Esophagus squamous epithelium (tissue), 5 donors: ENCODE measurements around the gene GSTO2. TPM values are rescaled to one million over a fixed set of nuclear protein-coding genes. Genes with fewer than 3 reads are reported as not detected.
A peak's percentile ranks its signal among the peaks of the same experiment; 100 is the strongest.

Experiments
- DNase-seq: peaks from one replicate; lab custom pipeline; 2025; lab: John Stamatoyannopoulos, UW
- H3K27ac ChIP-seq, 4 donors: fragments of 200-600 bp; sonication (generic); one replicate each; pipeline ENCODE4 v1.5.1; 2016 to 2019; ENCODE audit warnings: mild to moderate bottlenecking in 1 of 4
- H3K27me3 ChIP-seq, 4 donors: fragments of 200-600 bp; sonication (generic); 1 replicate in 3 of 4; 2 replicates in 1 of 4; pipeline versions ENCODE4 v1.5.1 to v1.6.0; 2017 to 2021; ENCODE audit warnings: antibody characterized with exemption in 1 of 4
- H3K36me3 ChIP-seq, 3 donors: fragments of 200-600 bp; sonication (generic); one replicate each; pipeline ENCODE4 v1.5.1; 2016 to 2019
- H3K4me1 ChIP-seq, 3 donors: fragments of 200-600 bp; sonication (generic); one replicate each; pipeline ENCODE4 v1.5.1; 2017 to 2019
- H3K4me3 ChIP-seq, 4 donors: fragments of 200-600 bp; sonication (generic); 1 replicate in 3 of 4; 2 replicates in 1 of 4; pipeline ENCODE4 v1.5.1; 2016 to 2019; ENCODE audit warnings: mild to moderate bottlenecking in 2 of 4, moderate library complexity in 1 of 4
- H3K9me3 ChIP-seq, 3 donors: fragments of 200-600 bp; sonication (generic); one replicate each; pipeline ENCODE4 v1.5.1; 2016 to 2019
- CTCF ChIP-seq, 6 experiments: fragments of 450-650 bp in 4 of 6; fragments of 200-600 bp in 2 of 6; sonication (generic) in 2 of 6; IDR thresholded peaks; one replicate each; pipeline ENCODE4 v1.5.1; 2016 to 2019; ENCODE audit warnings: antibody characterized with exemption in 6 of 6, mild to moderate bottlenecking in 4 of 6, moderate library complexity in 4 of 6
- POLR2A ChIP-seq, 4 donors: fragments of 450-650 bp; IDR thresholded peaks; one replicate each; pipeline ENCODE4 v1.6.1; 2017; ENCODE audit warnings: antibody characterized with exemption in 4 of 4, mild to moderate bottlenecking in 4 of 4, moderate library complexity in 3 of 4
- WGBS, 2 donors: methylation state at CpG; one replicate each; pipeline ENCODE4 v1.1.5; 2018; 5-methylcytosine and 5-hydroxymethylcytosine counted together
- intact Hi-C: fragments of 100-400 bp; cut with DNase I; formaldehyde crosslinking; loops from one replicate; pipeline ENCODE4 v1.15.0; 2022
- total RNA-seq, 4 donors: library from RNA; depleted of rRNA; stranded (reverse); fragments of >200 nt; gene quantifications; one replicate each; pipeline ENCODE4 v1.1.0, GENCODE V29; 2016
- donor health status: DM: yes; HTN: yes; CAD: no.

The GSTO2 gene
- total RNA-seq, 4 donors from 2014 or later, result 6.1 to 20.6 (median 13.8) TPM

DNA sequence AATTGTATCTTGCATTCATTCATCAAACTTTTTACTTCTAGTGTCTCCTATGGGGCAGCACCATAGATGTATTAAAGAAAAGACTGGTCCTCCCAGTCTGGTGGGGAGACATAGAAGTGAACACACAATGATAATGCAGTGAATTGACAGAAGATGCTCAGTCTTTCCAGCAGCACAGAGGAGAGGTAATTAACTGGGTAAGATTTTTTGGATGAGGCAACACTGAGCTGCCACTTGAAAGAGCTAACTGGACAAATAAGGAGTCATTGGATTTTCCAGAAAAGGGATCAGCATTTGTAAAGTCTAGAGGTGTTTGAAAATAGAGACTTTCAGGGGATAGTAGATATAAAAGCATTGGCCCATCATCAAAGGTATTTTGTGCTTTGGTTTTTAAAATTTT is 76.5 kb downstream of the GSTO2 start:
- no peak for DNase-seq
- no peaks in the 10 kb centered on the region for H3K9me3 ChIP-seq
- H3K27me3 ChIP-seq, result no peaks in the 10 kb centered on the region
- H3K27ac ChIP-seq, result no peak overlapping the region
- no peak overlapping the region for H3K4me3 ChIP-seq
- intact Hi-C loops, result no loop called here
- TF ChIP-seq POLR2A (IDR thresholded peaks at IDR 0.05), result no peak
- TF ChIP-seq CTCF (IDR thresholded peaks at IDR 0.05), result no peak
- peaks cover 5 to 19% (median 5%) of the 10 kb centered on the region in 3 donors for H3K4me1 ChIP-seq
- no peaks in the 10 kb centered on the region for H3K36me3 ChIP-seq

DNA sequence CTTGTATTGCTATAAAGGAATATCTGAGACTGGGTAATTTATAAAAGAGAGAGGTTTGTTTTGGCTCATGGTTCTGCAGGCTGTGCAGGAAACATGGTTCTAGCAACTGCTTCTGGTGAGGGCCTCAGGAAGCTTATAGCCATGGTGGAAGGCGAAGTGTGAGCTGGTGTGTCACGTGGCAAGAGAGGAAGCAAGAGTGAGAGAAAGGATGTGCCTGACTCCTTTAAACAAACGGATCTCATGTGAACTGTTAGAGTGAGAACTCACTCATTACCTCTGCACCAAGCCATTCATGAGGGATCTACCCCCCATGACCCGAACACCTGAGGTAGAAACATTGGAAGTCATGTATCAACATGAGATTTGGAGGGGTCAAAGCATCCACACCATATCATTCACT is 77.0 kb downstream of the GSTO2 start:
- Histone ChIP-seq H3K36me3 (no peaks in the 10 kb centered on the region), H3K4me1 (peaks cover 9 to 23% (median 9%) of the 10 kb centered on the region in 3 donors), H3K4me3 (no peak overlapping the region), H3K27ac (no peak overlapping the region), H3K27me3 (no peaks in the 10 kb centered on the region), H3K9me3 (no peaks in the 10 kb centered on the region)
- intact Hi-C loops, result no loop called here
- no peak for DNase-seq
- TF ChIP-seq POLR2A (IDR thresholded peaks at IDR 0.05) (no peak), CTCF (IDR thresholded peaks at IDR 0.05) (no peak)
- WGBS, 2 donors, result 69 to 78% methylated on average over 4 of the region's 4 CpGs

GRCh38 chr10:104347295-104348045 is 78.5 kb downstream of the GSTO2 start:
- WGBS, 2 donors, result 69 to 70% methylated on average over 4 of the region's 4 CpGs
- no peaks in the 10 kb centered on the region for H3K9me3 ChIP-seq
- no peak overlapping the region for H3K27ac ChIP-seq

DNA sequence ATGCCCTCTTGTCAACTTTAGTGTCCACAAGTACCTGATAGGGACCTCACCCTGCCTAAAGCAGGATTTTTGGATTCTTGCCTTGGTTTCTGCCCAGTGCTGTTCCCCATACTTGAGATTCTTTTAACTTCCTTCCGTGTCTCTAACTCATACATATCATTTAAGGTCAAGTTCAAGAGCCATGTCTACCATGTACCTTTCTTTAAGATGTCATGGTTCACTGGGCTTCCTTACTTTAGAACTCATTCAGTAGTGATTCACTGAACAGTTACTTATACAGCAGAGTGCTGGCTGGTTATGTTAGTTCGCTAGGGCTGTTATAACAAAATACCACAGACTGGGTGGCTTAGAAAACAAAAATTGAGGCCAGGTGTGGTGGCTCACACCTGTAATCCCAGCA is 79.6 kb downstream of the GSTO2 start:
- H3K4me1 ChIP-seq, result peaks cover 10 to 49% (median 13%) of the 10 kb centered on the region in 3 donors
- H3K27ac ChIP-seq, result peak overlapping the region in 3 of 4 donors; percentile 0 to 81 (median 71)
- no peak for TF ChIP-seq POLR2A (IDR thresholded peaks at IDR 0.05)
- TF ChIP-seq CTCF (IDR thresholded peaks at IDR 0.05), result no peak
- no peak overlapping the region for H3K4me3 ChIP-seq
- DNase-seq, result no peak
- no peaks in the 10 kb centered on the region for H3K27me3 ChIP-seq
- H3K36me3 ChIP-seq, result no peaks in the 10 kb centered on the region
- 67 to 80% methylated on average over 2 of the region's 2 CpGs for WGBS, 2 donors
- intact Hi-C loops, result no loop called here
- H3K9me3 ChIP-seq, result no peaks in the 10 kb centered on the region

More at GRCh38 chr10:104347295-104348045, 78.5 kb downstream of the GSTO2 start:
- Histone ChIP-seq H3K27me3 (no peaks in the 10 kb centered on the region), H3K4me3 (no peak overlapping the region), H3K4me1 (peaks cover 9 to 38% (median 10%) of the 10 kb centered on the region in 3 donors), H3K36me3 (no peaks in the 10 kb centered on the region)
- intact Hi-C loops, result no loop called here
- TF ChIP-seq CTCF (IDR thresholded peaks at IDR 0.05) (no peak), POLR2A (IDR thresholded peaks at IDR 0.05) (no peak)
- no peak for DNase-seq

DNA sequence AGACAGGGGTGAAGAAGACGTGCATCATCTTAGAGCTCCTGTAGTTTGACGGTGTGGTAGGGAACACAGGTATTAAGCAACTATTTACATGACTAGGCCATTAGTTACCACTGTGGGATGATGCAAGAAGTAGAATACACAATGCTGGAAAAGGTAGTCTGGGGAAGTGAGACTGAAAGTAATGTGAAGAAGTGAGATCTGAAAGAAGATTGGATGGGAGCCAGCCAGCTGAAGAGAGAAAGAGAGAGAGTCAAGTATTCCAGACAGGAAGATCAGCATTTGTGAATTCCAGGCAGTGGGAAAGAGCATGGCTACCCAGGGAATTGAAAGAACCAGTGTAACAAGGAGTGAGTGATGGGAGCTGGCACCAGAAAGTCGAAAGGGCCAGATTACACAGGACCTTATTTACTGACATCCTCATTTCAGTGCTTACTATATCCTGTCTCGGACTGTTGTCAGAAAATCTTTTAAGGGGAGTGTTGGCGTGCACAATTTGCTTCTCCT is 80.7 kb downstream of the GSTO2 start:
- Histone ChIP-seq H3K36me3 (no peaks in the 10 kb centered on the region), H3K4me3 (peak overlapping the region in 3 of 4 donors; percentile 8 to 44 (median 17)), H3K4me1 (peaks cover 13 to 56% (median 15%) of the 10 kb centered on the region in 3 donors), H3K27ac (peak overlapping the region; percentile 66 to 86 (median 76)), H3K9me3 (no peaks in the 10 kb centered on the region), H3K27me3 (no peaks in the 10 kb centered on the region)
- TF ChIP-seq CTCF (IDR thresholded peaks at IDR 0.05) (no peak), POLR2A (IDR thresholded peaks at IDR 0.05) (no peak)
- DNase-seq, result no peak
- 25 to 31% methylated on average over 5 of the region's 5 CpGs for WGBS, 2 donors
- intact Hi-C loops, result loop anchor here (5.0 kb wide), 1 partner anchor 57 kb away; no protein-coding TSS in a partner anchor
